HG02870 (cell line): ENCODE results near the gene CAV2.
"Not testable (repeated sequence)": the region's sequence is repeated elsewhere in the genome, so short reads cannot be mapped to it uniquely, and the experiment has no call there.

Source experiments
- ATAC-seq: cut with Tn5 transposase; IDR thresholded peaks from one replicate; pipeline ENCODE4 v1.9.1; 2021; ENCODE audit warnings: mild to moderate bottlenecking, moderate library complexity; ENCODE audit not compliant: unreplicated experiment

Gene CAV2

DNA sequence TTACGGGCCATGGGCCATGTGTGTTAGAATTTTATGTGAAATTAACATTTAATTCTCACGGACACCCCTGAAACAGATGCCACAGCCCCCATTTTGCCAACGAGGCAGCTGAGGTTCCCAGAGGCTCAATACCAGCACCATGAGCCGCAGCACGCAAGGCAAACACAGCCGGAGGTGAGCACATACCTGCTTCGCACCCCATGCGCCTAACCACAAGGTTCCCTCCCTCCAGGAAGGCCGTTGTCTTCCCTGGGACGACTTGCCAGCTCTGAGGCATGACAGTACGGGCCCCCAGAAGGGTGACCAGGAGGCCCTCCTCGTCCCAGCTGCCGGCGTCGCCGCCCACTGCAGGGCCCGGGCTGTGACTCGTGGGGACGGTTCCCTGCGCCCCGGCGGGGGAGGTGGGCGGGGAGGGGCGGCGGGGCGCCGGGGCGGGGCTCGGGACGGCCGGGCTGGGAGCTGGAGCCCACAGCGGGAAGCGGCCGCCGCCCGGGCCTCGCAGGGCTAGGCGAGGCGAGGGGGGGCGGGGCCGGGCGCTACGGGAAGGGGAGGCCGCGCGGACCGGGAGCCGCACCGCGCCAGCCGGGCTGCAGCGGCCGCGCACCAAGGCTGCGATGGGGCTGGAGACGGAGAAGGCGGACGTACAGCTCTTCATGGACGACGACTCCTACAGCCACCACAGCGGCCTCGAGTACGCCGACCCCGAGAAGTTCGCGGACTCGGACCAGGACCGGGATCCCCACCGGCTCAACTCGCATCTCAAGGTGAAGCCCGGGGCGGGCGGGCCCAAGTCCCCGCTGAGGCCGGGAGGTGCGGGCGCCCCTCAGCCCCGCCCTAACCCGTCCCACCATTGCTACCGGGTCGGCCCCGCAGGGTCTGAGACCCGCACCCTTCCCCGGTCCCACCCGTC is at the start of gene CAV2:
Gene CAV2 (plus strand): TSS at position 571 of the 910 bp plus-strand sequence. CDS start 44 bp downstream, at position 615.
- ATAC-seq = peak; percentile 31

GRCh38 chr7:116449950-116450349 is 49.6 kb upstream of the CAV2 start:
- no peak for ATAC-seq

DNA sequence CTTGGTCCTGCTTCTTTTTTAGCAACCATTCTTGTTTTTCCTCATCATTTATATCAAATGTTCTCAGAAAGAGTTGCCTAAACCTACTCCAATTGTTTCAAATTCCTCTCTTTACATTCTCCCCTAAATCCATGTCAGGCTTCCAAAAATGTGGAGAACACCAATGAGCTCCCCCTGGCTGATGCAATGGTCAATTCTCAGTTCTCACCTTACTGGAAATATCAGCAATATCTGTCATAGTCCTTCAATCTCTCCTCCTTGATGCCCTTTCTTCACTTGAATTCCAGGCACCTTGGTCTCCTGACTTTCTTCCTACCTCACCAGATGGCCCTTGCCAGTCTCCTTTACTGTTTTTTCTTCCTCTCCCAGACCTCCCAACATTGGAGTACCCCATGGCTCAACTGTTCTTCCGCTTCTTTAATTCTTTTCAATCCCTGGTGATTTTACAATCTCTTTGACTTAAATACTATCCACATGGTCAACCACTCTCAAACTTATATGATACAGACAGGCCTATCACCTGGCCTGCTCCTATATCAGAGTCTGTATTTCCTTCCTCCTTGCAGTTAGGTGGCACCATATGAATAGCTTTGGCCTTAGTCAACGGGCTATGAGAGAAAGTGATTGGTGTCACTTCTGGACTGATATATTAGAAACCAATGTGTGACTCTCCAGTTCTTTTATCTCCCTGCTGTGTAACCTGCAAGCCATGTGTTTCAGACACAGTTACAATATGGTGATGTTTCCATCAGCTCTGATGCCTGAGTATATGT is 47.4 kb upstream of the CAV2 start:
- ATAC-seq = no peak

- no peak for ATAC-seq
These were observed 45.2 kb upstream of the CAV2 start for GRCh38 chr7:116454377-116454776.

- ATAC-seq = no peak
These were observed 44.5 kb upstream of the CAV2 start for GRCh38 chr7:116455009-116455408.

DNA sequence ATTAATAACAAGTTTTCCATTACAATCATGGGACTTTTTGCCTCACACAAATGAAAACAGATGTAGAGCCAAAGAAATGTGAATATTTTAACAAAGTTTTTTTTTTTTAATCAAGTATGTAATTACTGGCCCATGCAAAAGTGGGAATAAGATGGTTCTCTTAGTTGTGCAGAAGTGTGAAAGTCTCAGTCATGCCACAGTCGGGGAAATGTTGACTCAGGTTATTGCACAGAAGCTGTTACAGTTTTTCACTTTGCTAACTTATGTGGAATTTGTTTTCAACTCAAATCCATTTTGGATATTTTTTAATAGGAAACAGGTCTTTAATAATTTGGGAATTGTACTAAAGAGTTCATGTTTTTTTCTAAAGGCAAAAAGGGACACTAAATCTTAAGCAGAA is 44.0 kb upstream of the CAV2 start:
- no peak for ATAC-seq

- ATAC-seq = no peak
These were observed 38.0 kb upstream of the CAV2 start for GRCh38 chr7:116461500-116461899.

- no peak for ATAC-seq
These were observed 35.6 kb upstream of the CAV2 start for GRCh38 chr7:116463956-116464355.

DNA sequence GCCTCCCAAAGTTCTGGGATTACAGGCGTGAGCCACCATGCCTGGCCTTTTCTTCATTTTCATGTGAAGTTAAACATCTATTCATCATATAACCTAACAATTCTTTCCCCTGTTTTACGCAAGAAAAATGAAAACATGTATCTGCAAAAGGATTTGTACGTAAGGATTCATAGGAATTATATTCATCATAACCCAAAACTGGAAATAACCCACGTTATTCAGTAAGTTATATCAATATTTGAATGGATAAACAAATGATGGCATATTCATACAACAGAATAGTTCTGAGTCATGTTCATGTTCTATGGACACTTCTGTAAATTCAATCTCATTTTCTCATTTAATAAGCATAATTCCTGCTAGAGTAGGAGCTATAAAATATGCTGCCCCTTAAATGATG is 35.2 kb upstream of the CAV2 start:
- ATAC-seq = no peak

- no peak for ATAC-seq
These were observed 34.4 kb upstream of the CAV2 start for GRCh38 chr7:116465125-116465524.

GRCh38 chr7:116468534-116468933 is 31.0 kb upstream of the CAV2 start:
- ATAC-seq = no peak

GRCh38 chr7:116477625-116478024 is 21.9 kb upstream of the CAV2 start:
- ATAC-seq = no peak

DNA sequence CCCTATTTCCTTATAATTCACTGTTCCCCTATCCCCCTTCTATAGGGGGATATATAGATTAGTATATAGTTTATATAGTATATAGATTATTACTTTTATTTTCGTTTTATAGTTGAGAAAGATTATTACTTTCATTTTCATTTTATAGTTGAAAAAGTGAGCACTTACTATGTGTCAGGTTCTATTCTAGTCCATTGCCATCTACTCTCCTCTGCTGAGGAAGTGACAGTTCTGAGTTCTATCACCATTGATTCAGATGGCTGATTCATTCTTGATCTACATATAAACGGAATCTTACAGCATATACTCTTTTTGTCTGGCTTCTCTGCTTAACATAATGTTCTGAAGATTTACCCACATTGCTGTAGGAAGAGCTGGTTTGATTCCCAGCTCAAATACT is 20.7 kb upstream of the CAV2 start:
- ATAC-seq = no peak

DNA sequence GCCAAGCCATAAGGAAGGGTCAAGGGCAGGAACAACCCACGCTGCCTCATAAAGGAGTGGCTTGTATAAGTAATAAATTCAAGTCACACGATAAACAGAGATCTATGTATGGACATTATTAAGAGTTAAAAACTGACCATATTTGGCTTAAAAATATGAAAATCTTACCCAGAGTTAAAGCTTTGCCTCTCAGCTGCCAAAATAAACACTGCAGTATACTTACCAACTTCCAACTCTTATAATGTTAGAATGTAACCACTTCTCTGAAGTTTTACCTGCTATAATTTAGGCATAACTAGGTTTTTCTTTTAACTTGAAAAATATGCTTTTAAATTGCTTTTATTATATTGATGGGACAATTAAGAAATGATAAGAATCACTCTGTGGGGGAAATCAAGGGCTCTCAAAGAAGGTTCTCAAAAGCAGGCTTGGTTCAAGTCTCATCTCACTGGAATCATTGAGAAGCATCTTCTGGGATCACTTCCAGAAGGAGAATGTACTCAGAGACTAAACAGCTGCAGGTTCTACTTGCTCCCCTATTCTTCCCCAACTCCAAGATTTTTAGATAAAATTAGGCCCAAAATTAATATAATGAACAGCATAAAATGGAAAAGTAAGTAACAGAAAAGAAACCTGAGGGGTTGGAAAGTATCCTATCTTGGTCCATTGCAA is 16.1 kb upstream of the CAV2 start:
- ATAC-seq = no peak

- not testable (repeated sequence) for ATAC-seq
These were observed 15.1 kb upstream of the CAV2 start for GRCh38 chr7:116484389-116484788.

GRCh38 chr7:116487907-116488521 is 11.5 kb upstream of the CAV2 start:
- ATAC-seq = no peak

DNA sequence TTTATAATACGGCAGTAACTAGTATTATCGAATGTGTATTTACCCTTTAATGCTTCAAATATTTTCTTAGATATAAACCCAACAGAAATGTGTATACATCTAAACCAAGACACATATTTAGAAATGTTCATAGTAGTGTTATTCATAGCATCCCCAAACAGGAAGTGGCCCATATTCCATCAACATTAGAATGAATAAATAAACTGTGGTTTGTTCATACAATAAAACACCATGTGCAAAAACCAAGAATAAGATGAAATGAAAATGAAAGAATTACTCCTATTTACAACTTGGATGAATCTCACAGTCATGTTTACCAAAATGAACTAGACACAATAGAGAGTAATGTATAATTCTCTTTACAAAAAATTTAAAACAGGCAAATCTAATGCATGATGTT is 9.2 kb upstream of the CAV2 start:
- ATAC-seq = no peak

DNA sequence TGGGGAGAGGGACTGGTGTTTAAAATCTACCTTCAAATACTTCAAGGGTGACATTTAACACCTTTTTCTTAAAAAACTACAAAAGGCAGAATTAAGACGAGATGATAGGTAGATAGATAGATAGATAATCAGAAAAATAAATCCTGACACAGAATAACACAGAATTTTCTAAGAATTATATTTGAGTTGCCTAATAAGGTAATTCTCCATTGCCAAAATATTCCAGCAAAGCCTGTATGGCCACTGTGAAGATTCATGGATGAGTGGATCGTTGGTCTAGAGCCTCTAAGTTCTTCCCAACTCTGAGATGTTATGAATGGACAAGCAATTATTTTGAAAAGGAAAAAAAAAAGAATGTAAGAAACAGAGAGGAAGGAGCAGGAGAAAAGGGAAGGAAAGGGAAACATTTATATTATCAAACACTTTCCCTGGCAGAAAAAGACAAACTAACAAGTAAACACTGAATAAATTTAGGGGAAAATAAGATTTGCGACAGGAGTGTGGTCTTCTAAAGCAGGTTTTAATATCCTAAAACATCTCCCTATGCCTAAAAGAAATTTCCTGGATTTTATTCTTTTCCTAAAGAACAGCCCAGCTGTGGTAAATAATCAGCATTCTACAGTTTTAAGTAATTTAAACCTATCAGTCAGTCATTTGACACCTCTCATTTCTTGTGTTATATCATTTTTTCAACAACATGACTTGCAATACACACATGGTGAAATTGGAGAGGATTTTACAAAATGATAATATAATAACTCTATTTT is 7.5 kb upstream of the CAV2 start:
- ATAC-seq = no peak

DNA sequence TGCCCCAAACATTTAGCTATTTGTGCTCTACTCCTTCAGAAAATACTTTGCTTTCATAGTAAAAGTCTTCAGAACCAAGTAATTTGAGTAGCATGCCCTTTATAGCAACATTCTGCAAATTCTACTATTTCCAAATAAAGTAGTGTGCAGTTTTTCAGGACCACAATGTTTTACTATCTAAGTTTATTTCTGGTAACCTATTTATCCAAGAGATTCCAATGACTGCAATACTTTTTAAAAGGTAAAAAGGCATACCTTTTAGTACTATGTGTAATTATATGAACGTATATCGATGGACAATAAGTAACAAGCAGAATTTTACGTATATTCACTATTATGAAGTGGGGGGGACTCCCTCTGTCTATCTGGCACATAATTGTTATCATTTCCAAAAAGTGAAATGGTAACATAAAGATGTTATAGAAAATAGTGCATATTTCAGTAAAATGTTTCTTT is 6.9 kb upstream of the CAV2 start:
- ATAC-seq = no peak

- ATAC-seq = no peak
These were observed 6.1 kb upstream of the CAV2 start for GRCh38 chr7:116493449-116493848.
